ENCODE measurements around the gene LSM3. TPM values are rescaled to one million over a fixed set of nuclear protein-coding genes. Genes with fewer than 3 reads are reported as not detected.
A peak's percentile ranks its signal among the peaks of the same experiment; 100 is the strongest.

LSM3 gene
- total and polyA plus RNA-seq, 2 experiments from 2014 or later: 5.9 to 32.2 TPM

GRCh38 chr3:14169871-14170270 lies 8.7 kb upstream of the LSM3 start:
- H3K36me3 ChIP-seq: peaks cover 66% of the 10 kb centered on the region

GRCh38 chr3:14170531-14171159 lies 8.0 kb upstream of the LSM3 start:
- H3K4me1 ChIP-seq (ENCODE audit: low read depth): no peaks in the 10 kb centered on the region
- H3K27ac ChIP-seq: no peak overlapping the region
- peak in 1 of 2 donors; percentile 29 for DNase-seq (ENCODE audit: low read depth in 1 of 2, low spot score in 1 of 2)
- TF ChIP-seq CTCF (IDR thresholded peaks at IDR 0.05; ENCODE audit: low read depth, low read length): no peak
- no peaks in the 10 kb centered on the region for H3K27me3 ChIP-seq
- H3K4me3 ChIP-seq: no peak overlapping the region
- H3K36me3 ChIP-seq: peaks cover 58% of the 10 kb centered on the region
- no peaks in the 10 kb centered on the region for H3K9me3 ChIP-seq (ENCODE audit: low read depth)

More at GRCh38 chr3:14169871-14170270, 8.7 kb upstream of the LSM3 start:
- no peak for DNase-seq (ENCODE audit: low read depth in 1 of 2, low spot score in 1 of 2)
- H3K4me1 ChIP-seq (ENCODE audit: low read depth): no peaks in the 10 kb centered on the region
- H3K9me3 ChIP-seq (ENCODE audit: low read depth): no peaks in the 10 kb centered on the region
- no peak overlapping the region for H3K27ac ChIP-seq
- H3K27me3 ChIP-seq: no peaks in the 10 kb centered on the region
- H3K4me3 ChIP-seq: no peak overlapping the region
- TF ChIP-seq CTCF (IDR thresholded peaks at IDR 0.05; ENCODE audit: low read depth, low read length): no peak

GRCh38 chr3:14172496-14172895 lies 6.1 kb upstream of the LSM3 start:
- H3K36me3 ChIP-seq: peaks cover 44% of the 10 kb centered on the region
- TF ChIP-seq CTCF (IDR thresholded peaks at IDR 0.05; ENCODE audit: low read depth, low read length): no peak
- DNase-seq (ENCODE audit: low read depth in 1 of 2, low spot score in 1 of 2): no peak
- peaks cover under 1% of the 10 kb centered on the region for H3K4me1 ChIP-seq (ENCODE audit: low read depth)
- no peaks in the 10 kb centered on the region for H3K27me3 ChIP-seq
- H3K4me3 ChIP-seq: no peak overlapping the region
- H3K27ac ChIP-seq: no peak overlapping the region
- H3K9me3 ChIP-seq (ENCODE audit: low read depth): no peaks in the 10 kb centered on the region

GRCh38 chr3:14174483-14174882 lies 4.1 kb upstream of the LSM3 start:
- no peak overlapping the region for H3K4me3 ChIP-seq

GRCh38 chr3:14175383-14176037 lies 3.1 kb upstream of the LSM3 start:
- Histone ChIP-seq H3K4me1 (ENCODE audit: low read depth) (peaks cover 10% of the 10 kb centered on the region), H3K36me3 (peaks cover 19% of the 10 kb centered on the region), H3K27me3 (no peaks in the 10 kb centered on the region), H3K27ac (no peak overlapping the region), H3K9me3 (ENCODE audit: low read depth) (no peaks in the 10 kb centered on the region), H3K4me3 (no peak overlapping the region)
- peak in 1 of 2 donors; percentile 7 for DNase-seq (ENCODE audit: low read depth in 1 of 2, low spot score in 1 of 2)
- no peak for TF ChIP-seq CTCF (IDR thresholded peaks at IDR 0.05; ENCODE audit: low read depth, low read length)

More at GRCh38 chr3:14174483-14174882, 4.1 kb upstream of the LSM3 start:
- Histone ChIP-seq H3K4me1 (ENCODE audit: low read depth) (peaks cover 7% of the 10 kb centered on the region), H3K27ac (no peak overlapping the region), H3K27me3 (no peaks in the 10 kb centered on the region), H3K9me3 (ENCODE audit: low read depth) (no peaks in the 10 kb centered on the region), H3K36me3 (peaks cover 28% of the 10 kb centered on the region)
- TF ChIP-seq CTCF (IDR thresholded peaks at IDR 0.05; ENCODE audit: low read depth, low read length): no peak
- DNase-seq (ENCODE audit: low read depth in 1 of 2, low spot score in 1 of 2): peak in 1 of 2 donors; percentile 25

Measured in cardiac muscle cell (in vitro differentiated cells and primary cell).